K562 (cell line): ENCODE data around the gene ZNF143.
A peak's percentile ranks its signal among the peaks of the same experiment; 100 is the strongest.

ENCODE experiments used
- ATF2 ChIP-seq: sonication (generic); formaldehyde crosslinking; IDR thresholded peaks from 2 replicates; pipeline ENCODE4 v1.8.1; 2022; ENCODE audit warnings: missing genetic modification reagents
- CREB1 ChIP-seq, 2 experiments: sonication (generic) in 1 of 2; formaldehyde crosslinking in 1 of 2; IDR thresholded peaks; 2 replicates each; pipeline versions ENCODE4 v1.6.1 to v1.8.0; 2012 to 2022; ENCODE audit warnings: inconsistent platforms in 1 of 2, mild to moderate bottlenecking in 1 of 2, missing genetic modification reagents in 1 of 2, moderate library complexity in 1 of 2
- MTA1 ChIP-seq: fragments of 450-650 bp; IDR thresholded peaks from 2 replicates; pipeline ENCODE4 v1.6.1; 2017; ENCODE audit warnings: borderline replicate concordance
- NFIX ChIP-seq: fragments of 250-450 bp; sonication (Bioruptor Pico); IDR thresholded peaks from 2 replicates; pipeline ENCODE4 v1.4.0; 2020; ENCODE audit warnings: low read depth, mild to moderate bottlenecking, moderate library complexity
- POLR2AphosphoS5 ChIP-seq: IDR thresholded peaks from 2 replicates; pipeline ENCODE4 v1.6.1; 2011; ENCODE audit warnings: mild to moderate bottlenecking, low read depth, low read length, moderate library complexity; ENCODE audit not compliant: control insufficient read depth, insufficient read depth
- PTBP1 ChIP-seq: fragments of 200-400 bp; formaldehyde crosslinking; IDR thresholded peaks from 2 replicates; pipeline ENCODE4 v1.6.1; 2017; ENCODE audit warnings: low read depth, low read length
- RAD21 ChIP-seq, 2 experiments: fragments of 250-450 bp in 1 of 2; fragments of 450-650 bp in 1 of 2; sonication (Bioruptor Pico) in 1 of 2; formaldehyde crosslinking in 1 of 2; IDR thresholded peaks in 1 of 2; conservative IDR thresholded peaks in 1 of 2; 2 replicates each; pipeline versions ENCODE4 v1.4.0 to v1.8.0; 2020 to 2022; ENCODE audit warnings: mild to moderate bottlenecking in 2 of 2, moderate library complexity in 1 of 2
- REST ChIP-seq, 2 experiments: fragments of 450-650 bp; formaldehyde crosslinking in 1 of 2; IDR thresholded peaks; 2 replicates each; pipeline versions ENCODE4 v1.4.0 to v1.6.1; 2014 to 2020; ENCODE audit warnings: mild to moderate bottlenecking in 2 of 2, borderline replicate concordance in 1 of 2, low read depth in 1 of 2
- TAF1 ChIP-seq: IDR thresholded peaks from 2 replicates; pipeline ENCODE4 v1.6.1; 2011; ENCODE audit warnings: mild to moderate bottlenecking, low read length, moderate library complexity; ENCODE audit not compliant: insufficient read depth, control insufficient read depth, severe bottlenecking; ENCODE audit errors: extremely low read depth
- WHSC1 ChIP-seq: IDR thresholded peaks from one replicate; pipeline ENCODE4 v1.6.1; 2012; ENCODE audit warnings: low read length, control low read depth, inconsistent platforms
- ZNF324 ChIP-seq: fragments of 250-450 bp; sonication (Bioruptor Pico); IDR thresholded peaks from 2 replicates; pipeline ENCODE4 v1.4.0; 2020; ENCODE audit warnings: mild to moderate bottlenecking
- ZZZ3 ChIP-seq: fragments of 450-650 bp; IDR thresholded peaks from 2 replicates; pipeline ENCODE4 v1.6.1; 2016; ENCODE audit warnings: antibody characterized with exemption, mild to moderate bottlenecking, moderate library complexity
- TF ChIP-seq, protein P1 (sequence below), 2 experiments: IDR thresholded peaks; 2 replicates each; pipeline ENCODE4 v1.6.1; 2011; ENCODE audit warnings: borderline replicate concordance in 1 of 2, control low read depth in 1 of 2, low read depth in 1 of 2, low read length in 1 of 2, mild to moderate bottlenecking in 1 of 2, mixed read lengths in 1 of 2, moderate library complexity in 1 of 2; ENCODE audit not compliant: insufficient read depth in 1 of 2, insufficient read length in 1 of 2, poor library complexity in 1 of 2, severe bottlenecking in 1 of 2; ENCODE audit errors: extremely low read depth in 1 of 2
- TF ChIP-seq, protein P2 (sequence below), 3 experiments: IDR thresholded peaks in 2 of 3; conservative IDR thresholded peaks in 1 of 3; 2 replicates each; pipeline ENCODE4 v1.5.1; 2011 to 2012; ENCODE audit warnings: low read length in 3 of 3, mild to moderate bottlenecking in 3 of 3, control low read depth in 2 of 3, improper control_type of control experiment in 1 of 3, inconsistent platforms in 1 of 3, low read depth in 1 of 3, mixed read lengths in 1 of 3, moderate library complexity in 1 of 3; ENCODE audit not compliant: insufficient read depth in 2 of 3

DNA sequence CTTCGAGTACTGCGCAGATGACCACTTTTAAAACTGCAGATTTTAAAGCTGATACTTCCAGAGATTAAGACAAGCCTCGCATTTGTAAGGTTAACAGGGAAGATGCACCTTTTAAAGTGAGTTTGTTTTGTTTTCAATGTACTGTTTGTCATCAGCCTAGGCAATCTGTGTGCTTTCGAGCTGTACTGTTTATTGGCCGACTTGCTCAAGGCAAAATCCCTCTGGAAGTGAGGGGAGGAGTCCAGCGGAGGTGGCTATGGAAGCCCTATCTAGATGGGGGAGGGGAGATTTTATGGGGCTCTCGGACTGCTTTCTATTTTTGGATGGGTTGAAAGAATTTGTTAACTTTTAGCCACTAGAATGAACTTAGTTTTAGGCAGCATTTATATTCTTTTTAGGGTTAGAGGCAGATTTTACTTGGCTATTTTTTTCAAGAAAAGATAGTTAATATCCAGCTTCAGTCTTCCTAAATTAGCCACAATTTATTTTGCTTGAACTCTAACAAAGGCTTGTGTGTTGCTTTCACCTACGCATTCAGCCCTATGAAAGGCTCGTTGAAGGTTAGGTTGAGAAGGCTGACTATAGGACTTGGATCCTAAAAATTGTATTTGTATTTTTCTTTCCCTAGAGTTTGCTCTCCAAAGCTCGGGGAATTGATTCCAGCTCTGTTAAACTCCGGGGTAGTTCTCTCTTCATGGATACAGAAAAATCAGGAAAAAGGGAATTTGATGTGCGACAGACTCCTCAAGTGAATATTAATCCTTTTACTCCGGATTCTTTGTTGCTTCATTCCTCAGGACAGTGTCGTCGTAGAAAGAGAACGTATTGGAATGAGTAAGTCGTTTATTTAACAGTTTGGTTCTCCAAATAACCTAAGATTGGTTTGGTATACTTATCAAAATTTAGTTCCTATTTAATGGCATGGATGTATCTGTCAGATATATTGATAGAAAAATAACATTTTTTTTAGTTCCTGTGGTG lies 114.7 kb downstream of the ZNF143 start:
- TF ChIP-seq ATF2 (no peak), MTA1 (0 out of 2 replicates have a peak, but pooled peaks have one; percentile 7), NFIX (no peak), PTBP1 (no peak), REST (IDR thresholded peaks at IDR 0.05; ENCODE audit: borderline replicate concordance) (no peak), REST (CRISPR knock-in tag; IDR thresholded peaks at IDR 0.05; ENCODE audit: low read depth) (no peak), ZNF324 (CRISPR knock-in tag) (no peak), CREB1 (IDR thresholded peaks at IDR 0.05) (no peak), CREB1 (CRISPR knock-in tag; IDR thresholded peaks at IDR 0.05) (no peak), TAF1 (peak; percentile 77), POLR2AphosphoS5 (peak; percentile 45), WHSC1 (no peak), RAD21 (CRISPR knock-in tag; conservative IDR thresholded peaks at IDR 0.05 in 1 of 2, IDR thresholded peaks at IDR 0.05 in 1 of 2) (no peak), ZZZ3 (no peak)
- TF ChIP-seq, protein P1, sequence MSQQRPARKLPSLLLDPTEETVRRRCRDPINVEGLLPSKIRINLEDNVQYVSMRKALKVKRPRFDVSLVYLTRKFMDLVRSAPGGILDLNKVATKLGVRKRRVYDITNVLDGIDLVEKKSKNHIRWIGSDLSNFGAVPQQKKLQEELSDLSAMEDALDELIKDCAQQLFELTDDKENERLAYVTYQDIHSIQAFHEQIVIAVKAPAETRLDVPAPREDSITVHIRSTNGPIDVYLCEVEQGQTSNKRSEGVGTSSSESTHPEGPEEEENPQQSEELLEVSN (IDR thresholded peaks at IDR 0.05; ENCODE audit: borderline replicate concordance in 1 of 2, extremely low read depth in 1 of 2, insufficient read depth in 1 of 2, insufficient read length in 1 of 2, low read depth in 1 of 2, low read length in 1 of 2, poor library complexity in 1 of 2, severe bottlenecking in 1 of 2): no peak
- TF ChIP-seq, protein P2, sequence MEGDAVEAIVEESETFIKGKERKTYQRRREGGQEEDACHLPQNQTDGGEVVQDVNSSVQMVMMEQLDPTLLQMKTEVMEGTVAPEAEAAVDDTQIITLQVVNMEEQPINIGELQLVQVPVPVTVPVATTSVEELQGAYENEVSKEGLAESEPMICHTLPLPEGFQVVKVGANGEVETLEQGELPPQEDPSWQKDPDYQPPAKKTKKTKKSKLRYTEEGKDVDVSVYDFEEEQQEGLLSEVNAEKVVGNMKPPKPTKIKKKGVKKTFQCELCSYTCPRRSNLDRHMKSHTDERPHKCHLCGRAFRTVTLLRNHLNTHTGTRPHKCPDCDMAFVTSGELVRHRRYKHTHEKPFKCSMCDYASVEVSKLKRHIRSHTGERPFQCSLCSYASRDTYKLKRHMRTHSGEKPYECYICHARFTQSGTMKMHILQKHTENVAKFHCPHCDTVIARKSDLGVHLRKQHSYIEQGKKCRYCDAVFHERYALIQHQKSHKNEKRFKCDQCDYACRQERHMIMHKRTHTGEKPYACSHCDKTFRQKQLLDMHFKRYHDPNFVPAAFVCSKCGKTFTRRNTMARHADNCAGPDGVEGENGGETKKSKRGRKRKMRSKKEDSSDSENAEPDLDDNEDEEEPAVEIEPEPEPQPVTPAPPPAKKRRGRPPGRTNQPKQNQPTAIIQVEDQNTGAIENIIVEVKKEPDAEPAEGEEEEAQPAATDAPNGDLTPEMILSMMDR (IDR thresholded peaks at IDR 0.05 in 2 of 3, conservative IDR thresholded peaks at IDR 0.05 in 1 of 3; ENCODE audit: insufficient read depth in 2 of 3, low read depth in 1 of 3, low read length in 3 of 3): no peak
